ENCODE results near the gene NPFFR2. TPM values are rescaled to one million over a fixed set of nuclear protein-coding genes. Genes with fewer than 3 reads are reported as not detected.
A peak's percentile ranks its signal among the peaks of the same experiment; 100 is the strongest.
"Not testable (repeated sequence)": the region's sequence is repeated elsewhere in the genome, so short reads cannot be mapped to it uniquely, and the experiment has no call there.

Gene NPFFR2
- total and polyA plus RNA-seq, 11 donors: 0.97 TPM; not detected in 10

DNA sequence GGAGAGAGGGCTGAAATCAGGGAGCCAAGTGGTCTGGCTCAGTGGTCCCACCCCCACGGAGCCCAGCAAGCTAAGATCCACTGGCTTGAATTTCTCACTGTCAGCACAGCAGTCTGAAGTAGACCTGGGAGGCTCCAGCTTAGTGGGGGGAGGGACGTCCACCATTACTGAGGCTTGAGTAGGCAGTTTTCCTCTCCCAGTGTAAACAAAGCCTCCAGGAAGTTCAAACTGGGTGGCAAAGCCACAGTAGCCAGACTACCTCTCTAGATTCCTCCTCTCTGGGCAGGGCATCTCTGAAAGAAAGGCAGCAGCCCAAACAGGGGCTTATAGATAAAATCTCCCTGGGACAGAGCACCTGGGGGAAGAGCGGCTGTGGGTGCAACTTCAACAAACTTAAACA is 88.1 kb downstream of the NPFFR2 start:
- H3K4me3 ChIP-seq: no peak overlapping the region
- H3K27me3 ChIP-seq: no peaks in the 10 kb centered on the region
- H3K27ac ChIP-seq: no peak overlapping the region
- intact Hi-C loops (cut with DNase I): no loop called here
- no peaks in the 10 kb centered on the region for H3K4me1 ChIP-seq
- 24 to 55% (median 50%) methylated on average over 2 to 3 of the region's 3 CpGs for WGBS, 4 donors
- no peaks in the 10 kb centered on the region for H3K36me3 ChIP-seq
- TF ChIP-seq POLR2A (IDR thresholded peaks at IDR 0.05): no peak
- TF ChIP-seq, protein P1, sequence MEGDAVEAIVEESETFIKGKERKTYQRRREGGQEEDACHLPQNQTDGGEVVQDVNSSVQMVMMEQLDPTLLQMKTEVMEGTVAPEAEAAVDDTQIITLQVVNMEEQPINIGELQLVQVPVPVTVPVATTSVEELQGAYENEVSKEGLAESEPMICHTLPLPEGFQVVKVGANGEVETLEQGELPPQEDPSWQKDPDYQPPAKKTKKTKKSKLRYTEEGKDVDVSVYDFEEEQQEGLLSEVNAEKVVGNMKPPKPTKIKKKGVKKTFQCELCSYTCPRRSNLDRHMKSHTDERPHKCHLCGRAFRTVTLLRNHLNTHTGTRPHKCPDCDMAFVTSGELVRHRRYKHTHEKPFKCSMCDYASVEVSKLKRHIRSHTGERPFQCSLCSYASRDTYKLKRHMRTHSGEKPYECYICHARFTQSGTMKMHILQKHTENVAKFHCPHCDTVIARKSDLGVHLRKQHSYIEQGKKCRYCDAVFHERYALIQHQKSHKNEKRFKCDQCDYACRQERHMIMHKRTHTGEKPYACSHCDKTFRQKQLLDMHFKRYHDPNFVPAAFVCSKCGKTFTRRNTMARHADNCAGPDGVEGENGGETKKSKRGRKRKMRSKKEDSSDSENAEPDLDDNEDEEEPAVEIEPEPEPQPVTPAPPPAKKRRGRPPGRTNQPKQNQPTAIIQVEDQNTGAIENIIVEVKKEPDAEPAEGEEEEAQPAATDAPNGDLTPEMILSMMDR (IDR thresholded peaks at IDR 0.05): no peak
- no peaks in the 10 kb centered on the region for H3K9me3 ChIP-seq
- DNase-seq: peak in 1 of 5 donors; percentile 33
- no peak for ATAC-seq

DNA sequence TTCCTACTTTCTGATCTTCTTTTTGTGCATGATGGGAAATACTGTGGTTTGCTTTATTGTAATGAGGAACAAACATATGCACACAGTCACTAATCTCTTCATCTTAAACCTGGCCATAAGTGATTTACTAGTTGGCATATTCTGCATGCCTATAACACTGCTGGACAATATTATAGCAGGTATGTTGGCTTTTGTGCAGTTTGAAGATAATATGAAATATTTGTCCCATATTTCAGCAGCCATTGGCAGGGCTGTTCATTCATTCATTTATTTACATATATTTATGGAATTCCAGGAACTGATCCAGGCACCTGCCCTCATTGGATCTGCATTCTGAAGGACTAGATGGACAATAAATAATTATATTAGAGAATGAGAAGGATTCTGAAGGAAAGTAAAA is 96.9 kb downstream of the NPFFR2 start:
- Histone ChIP-seq H3K4me1 (no peaks in the 10 kb centered on the region), H3K27ac (no peak overlapping the region), H3K27me3 (no peaks in the 10 kb centered on the region), H3K36me3 (no peaks in the 10 kb centered on the region), H3K9me3 (no peaks in the 10 kb centered on the region), H3K4me3 (no peak overlapping the region)
- intact Hi-C loops (cut with DNase I): no loop called here
- TF ChIP-seq POLR2A (IDR thresholded peaks at IDR 0.05): no peak
- TF ChIP-seq, protein P1 (IDR thresholded peaks at IDR 0.05): no peak
- DNase-seq: no peak
- ATAC-seq: no peak

DNA sequence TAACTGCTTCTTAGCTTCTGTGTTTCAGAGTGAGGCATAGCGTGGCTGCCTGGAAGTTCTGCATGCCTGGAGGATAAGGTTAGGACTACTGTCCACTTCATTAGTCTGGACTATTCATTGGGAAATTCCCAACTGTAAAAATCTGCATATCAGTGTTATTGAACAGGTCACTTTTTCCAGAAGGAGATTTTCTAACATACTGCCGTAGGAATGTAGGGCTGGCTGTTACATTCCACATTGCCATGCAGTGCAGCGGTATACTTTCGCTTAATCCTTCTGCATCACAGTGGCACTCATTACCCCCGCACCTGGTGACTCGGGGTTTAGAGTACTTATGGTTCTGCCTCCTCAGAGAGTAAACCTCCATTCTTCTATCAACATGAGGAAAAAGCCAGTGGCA is 104.6 kb downstream of the NPFFR2 start:
- 66 to 75% (median 71%) methylated on average over 6 of the region's 6 CpGs for WGBS, 4 donors

DNA sequence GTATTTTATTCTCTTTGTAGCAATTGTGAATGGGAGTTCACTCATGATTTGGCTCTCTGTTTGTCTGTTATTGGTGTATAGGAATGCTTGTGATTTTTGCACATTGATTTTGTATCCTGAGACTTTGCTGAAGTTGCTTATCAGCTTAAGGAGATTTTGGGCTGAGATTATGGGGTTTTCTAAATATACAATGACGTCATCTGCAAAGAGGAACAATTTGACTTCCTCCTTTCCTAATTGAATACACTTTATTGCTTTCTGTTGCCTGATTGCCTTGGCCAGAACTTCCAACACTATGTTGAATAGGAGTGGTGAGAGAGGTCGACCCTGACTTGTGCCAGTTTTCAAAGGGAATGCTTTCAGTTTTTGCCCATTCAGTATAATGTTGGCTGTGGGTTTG is 108.2 kb downstream of the NPFFR2 start:
- intact Hi-C loops (cut with DNase I); DNase-seq; H3K4me1 ChIP-seq; H3K9me3 ChIP-seq; H3K4me3 ChIP-seq; H3K36me3 ChIP-seq; H3K27ac ChIP-seq; ATAC-seq; H3K27me3 ChIP-seq: not testable (repeated sequence)
- 45 to 62% (median 58%) methylated on average over 2 of the region's 2 CpGs for WGBS, 4 donors

More for the DNA sequence above, 104.6 kb downstream of the NPFFR2 start:
- intact Hi-C loops (cut with DNase I): no loop called here
- Histone ChIP-seq H3K27ac (no peak overlapping the region), H3K9me3 (peaks cover 0 to 9% (median 0%) of the 10 kb centered on the region in 12 donors), H3K4me3 (no peak overlapping the region), H3K27me3 (no peaks in the 10 kb centered on the region), H3K36me3 (no peaks in the 10 kb centered on the region), H3K4me1 (no peaks in the 10 kb centered on the region)
- TF ChIP-seq POLR2A (IDR thresholded peaks at IDR 0.05): no peak
- TF ChIP-seq, protein P1 (IDR thresholded peaks at IDR 0.05): no peak
- ATAC-seq (no peak), DNase-seq (no peak)

DNA sequence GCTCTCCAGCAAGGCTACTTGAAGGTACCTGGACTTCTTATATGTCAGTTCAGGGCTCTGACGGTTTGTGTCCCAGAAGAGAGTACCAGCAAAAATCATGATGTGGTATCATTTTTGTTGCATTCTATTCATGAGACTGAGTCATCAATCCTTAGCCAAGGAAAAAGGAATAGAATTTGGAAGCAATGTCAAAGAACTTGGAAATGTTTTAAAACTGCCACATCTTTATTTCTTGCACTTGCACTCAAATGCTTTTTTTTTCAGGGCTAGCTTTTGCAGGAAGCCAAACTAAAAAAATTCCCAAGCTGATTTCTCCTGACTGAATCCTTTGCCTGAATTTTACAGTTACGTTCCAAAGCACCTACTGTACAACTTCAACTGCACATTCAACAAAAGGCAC is 112.4 kb downstream of the NPFFR2 start:
- 67 to 87% (median 80%) methylated on average over 2 of the region's 2 CpGs for WGBS, 4 donors
- no peak for TF ChIP-seq POLR2A (IDR thresholded peaks at IDR 0.05)
- TF ChIP-seq, protein P1 (IDR thresholded peaks at IDR 0.05): no peak
- ATAC-seq: no peak
- no peak overlapping the region for H3K4me3 ChIP-seq
- H3K36me3 ChIP-seq: no peaks in the 10 kb centered on the region
- intact Hi-C loops (cut with DNase I): no loop called here
- peaks cover 0 to 5% (median 0%) of the 10 kb centered on the region in 12 donors for H3K9me3 ChIP-seq
- DNase-seq: no peak
- no peaks in the 10 kb centered on the region for H3K4me1 ChIP-seq
- H3K27me3 ChIP-seq: no peaks in the 10 kb centered on the region
- no peak overlapping the region for H3K27ac ChIP-seq
